Sigmoid colon (tissue), 4 donors: ENCODE measurements around the gene TNFAIP8.

ENCODE experiments used
- CTCF ChIP-seq, 4 experiments: fragments of 450-650 bp in 3 of 4; fragments of 200-600 bp in 1 of 4; IDR thresholded peaks; one replicate each; pipeline ENCODE4 v1.5.1; 2016 to 2019; ENCODE audit warnings: antibody characterized with exemption in 4 of 4, mild to moderate bottlenecking in 3 of 4, moderate library complexity in 2 of 4
- EP300 ChIP-seq, 4 donors: sonication (generic); formaldehyde crosslinking; IDR thresholded peaks; one replicate each; pipeline ENCODE4 v1.6.1; 2017; ENCODE audit warnings: antibody characterized with exemption in 4 of 4

- no peak for TF ChIP-seq EP300 (IDR thresholded peaks at IDR 0.05)
- no peak for TF ChIP-seq CTCF (IDR thresholded peaks at IDR 0.05)
These were observed 31.0 kb upstream of the TNFAIP8 start for GRCh38 chr5:119324842-119325241.
